Gastroesophageal sphincter (tissue), 3 donors: ENCODE data around the gene B4GALT2.

ENCODE experiments used
- POLR2A ChIP-seq, 2 donors: fragments of 450-650 bp; IDR thresholded peaks; one replicate each; pipeline ENCODE4 v1.6.1; 2017; ENCODE audit warnings: antibody characterized with exemption in 2 of 2, mild to moderate bottlenecking in 2 of 2, moderate library complexity in 1 of 2
- TF ChIP-seq, protein P1 (sequence below), 4 experiments: fragments of 200-600 bp in 2 of 4; fragments of 450-650 bp in 2 of 4; sonication (generic) in 1 of 4; IDR thresholded peaks; one replicate each; pipeline ENCODE4 v1.5.1; 2017 to 2019; ENCODE audit warnings: antibody characterized with exemption in 4 of 4, mild to moderate bottlenecking in 2 of 4, moderate library complexity in 2 of 4

DNA sequence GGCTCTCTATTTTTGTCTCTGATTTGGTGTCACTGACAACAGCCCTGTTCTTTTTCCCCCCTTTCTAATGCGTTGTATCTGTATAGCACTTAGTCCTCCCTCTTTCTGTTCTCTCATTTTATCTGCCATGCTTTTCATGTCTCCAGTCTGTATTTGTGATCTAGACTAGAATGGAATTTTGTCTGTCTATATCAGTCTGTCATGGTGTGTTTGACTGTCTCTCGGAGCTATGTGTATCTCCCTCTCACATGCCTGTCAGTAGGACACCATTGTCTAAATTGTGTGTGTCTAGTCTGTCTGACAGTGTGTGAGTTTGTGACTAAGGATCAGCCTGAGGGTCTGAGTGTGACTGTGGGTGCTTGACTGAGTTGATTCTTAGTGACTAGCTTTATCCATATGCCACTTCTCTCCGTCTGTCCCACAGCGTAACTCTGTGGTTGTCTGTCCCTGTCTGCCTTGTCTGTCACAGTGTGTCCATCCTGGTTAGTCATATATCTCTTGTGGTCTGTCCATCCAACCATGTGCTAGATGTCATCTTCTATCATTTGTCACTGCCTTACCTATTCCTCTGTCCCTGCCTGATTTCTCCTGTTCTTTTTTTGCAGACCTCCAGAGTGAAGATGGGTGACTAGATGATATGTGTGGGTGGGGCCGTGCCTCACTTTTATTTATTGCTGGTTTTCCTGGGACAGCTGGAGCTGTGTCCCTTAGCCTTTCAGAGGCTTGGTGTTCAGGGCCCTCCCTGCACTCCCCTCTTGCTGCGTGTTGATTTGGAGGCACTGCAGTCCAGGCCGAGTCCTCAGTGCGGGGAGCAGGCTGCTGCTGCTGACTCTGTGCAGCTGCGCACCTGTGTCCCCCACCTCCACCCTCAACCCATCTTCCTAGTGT lies 1.4 kb upstream of the B4GALT2 start:
- TF ChIP-seq, protein P1, sequence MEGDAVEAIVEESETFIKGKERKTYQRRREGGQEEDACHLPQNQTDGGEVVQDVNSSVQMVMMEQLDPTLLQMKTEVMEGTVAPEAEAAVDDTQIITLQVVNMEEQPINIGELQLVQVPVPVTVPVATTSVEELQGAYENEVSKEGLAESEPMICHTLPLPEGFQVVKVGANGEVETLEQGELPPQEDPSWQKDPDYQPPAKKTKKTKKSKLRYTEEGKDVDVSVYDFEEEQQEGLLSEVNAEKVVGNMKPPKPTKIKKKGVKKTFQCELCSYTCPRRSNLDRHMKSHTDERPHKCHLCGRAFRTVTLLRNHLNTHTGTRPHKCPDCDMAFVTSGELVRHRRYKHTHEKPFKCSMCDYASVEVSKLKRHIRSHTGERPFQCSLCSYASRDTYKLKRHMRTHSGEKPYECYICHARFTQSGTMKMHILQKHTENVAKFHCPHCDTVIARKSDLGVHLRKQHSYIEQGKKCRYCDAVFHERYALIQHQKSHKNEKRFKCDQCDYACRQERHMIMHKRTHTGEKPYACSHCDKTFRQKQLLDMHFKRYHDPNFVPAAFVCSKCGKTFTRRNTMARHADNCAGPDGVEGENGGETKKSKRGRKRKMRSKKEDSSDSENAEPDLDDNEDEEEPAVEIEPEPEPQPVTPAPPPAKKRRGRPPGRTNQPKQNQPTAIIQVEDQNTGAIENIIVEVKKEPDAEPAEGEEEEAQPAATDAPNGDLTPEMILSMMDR (IDR thresholded peaks at IDR 0.05) = no peak
- no peak for TF ChIP-seq POLR2A (IDR thresholded peaks at IDR 0.05)
